ENCODE measurements around the gene G6PC3.
"Not testable (repeated sequence)": the region's sequence is repeated elsewhere in the genome, so short reads cannot be mapped to it uniquely, and the experiment has no call there.

The G6PC3 gene

GRCh38 chr17:44044071-44044470 lies 26.5 kb upstream of the G6PC3 start:
- TF ChIP-seq, protein P1, sequence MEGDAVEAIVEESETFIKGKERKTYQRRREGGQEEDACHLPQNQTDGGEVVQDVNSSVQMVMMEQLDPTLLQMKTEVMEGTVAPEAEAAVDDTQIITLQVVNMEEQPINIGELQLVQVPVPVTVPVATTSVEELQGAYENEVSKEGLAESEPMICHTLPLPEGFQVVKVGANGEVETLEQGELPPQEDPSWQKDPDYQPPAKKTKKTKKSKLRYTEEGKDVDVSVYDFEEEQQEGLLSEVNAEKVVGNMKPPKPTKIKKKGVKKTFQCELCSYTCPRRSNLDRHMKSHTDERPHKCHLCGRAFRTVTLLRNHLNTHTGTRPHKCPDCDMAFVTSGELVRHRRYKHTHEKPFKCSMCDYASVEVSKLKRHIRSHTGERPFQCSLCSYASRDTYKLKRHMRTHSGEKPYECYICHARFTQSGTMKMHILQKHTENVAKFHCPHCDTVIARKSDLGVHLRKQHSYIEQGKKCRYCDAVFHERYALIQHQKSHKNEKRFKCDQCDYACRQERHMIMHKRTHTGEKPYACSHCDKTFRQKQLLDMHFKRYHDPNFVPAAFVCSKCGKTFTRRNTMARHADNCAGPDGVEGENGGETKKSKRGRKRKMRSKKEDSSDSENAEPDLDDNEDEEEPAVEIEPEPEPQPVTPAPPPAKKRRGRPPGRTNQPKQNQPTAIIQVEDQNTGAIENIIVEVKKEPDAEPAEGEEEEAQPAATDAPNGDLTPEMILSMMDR (IDR thresholded peaks at IDR 0.05; ENCODE audit: low read depth, low read length, missing control alignments) = no peak
- H3K4me3 ChIP-seq (replicated peaks; ENCODE audit: low read depth, low read length) = no peak overlapping the region
- no peak for DNase-seq (ENCODE audit: extremely low read depth, low read depth)

DNA sequence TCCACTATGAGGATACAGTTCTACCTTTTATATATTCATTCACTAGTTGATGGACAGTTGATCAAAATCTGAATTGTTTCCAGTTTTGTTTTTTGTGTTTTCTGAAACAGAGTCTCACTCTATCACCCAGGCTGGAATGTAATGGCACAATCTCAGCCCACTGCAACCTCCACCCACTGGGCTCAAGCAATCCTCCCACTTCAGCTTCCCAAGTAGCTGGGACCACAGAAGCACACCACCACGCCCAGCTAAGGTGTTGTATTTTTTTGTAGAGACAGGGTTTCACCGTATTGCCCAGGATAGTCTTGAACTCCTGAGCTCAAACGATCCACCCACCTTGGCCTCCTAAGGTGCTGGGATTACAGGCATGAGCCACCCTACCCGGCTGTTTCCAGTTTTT lies 25.0 kb upstream of the G6PC3 start:
- TF ChIP-seq, protein P1 (IDR thresholded peaks at IDR 0.05; ENCODE audit: low read depth, low read length, missing control alignments) = no peak
- no peak for DNase-seq (ENCODE audit: extremely low read depth, low read depth)
- H3K4me3 ChIP-seq (replicated peaks; ENCODE audit: low read depth, low read length) = no peak overlapping the region

- not testable (repeated sequence) for H3K4me3 ChIP-seq (replicated peaks; ENCODE audit: low read depth, low read length); DNase-seq (ENCODE audit: extremely low read depth, low read depth)
Observed at GRCh38 chr17:44046893-44047292, 23.6 kb upstream of the G6PC3 start.

- TF ChIP-seq, protein P1 (IDR thresholded peaks at IDR 0.05; ENCODE audit: low read depth, low read length, missing control alignments) = no peak
- H3K4me3 ChIP-seq (replicated peaks; ENCODE audit: low read depth, low read length) = no peak overlapping the region
- no peak for DNase-seq (ENCODE audit: extremely low read depth, low read depth)
Observed at GRCh38 chr17:44049294-44050060, 21.1 kb upstream of the G6PC3 start.

GRCh38 chr17:44053125-44053872 lies 17.2 kb upstream of the G6PC3 start:
- H3K4me3 ChIP-seq (replicated peaks; ENCODE audit: low read depth, low read length) = no peak overlapping the region
- TF ChIP-seq, protein P1 (IDR thresholded peaks at IDR 0.05; ENCODE audit: low read depth, low read length, missing control alignments) = no peak
- no peak for DNase-seq (ENCODE audit: extremely low read depth, low read depth)

DNA sequence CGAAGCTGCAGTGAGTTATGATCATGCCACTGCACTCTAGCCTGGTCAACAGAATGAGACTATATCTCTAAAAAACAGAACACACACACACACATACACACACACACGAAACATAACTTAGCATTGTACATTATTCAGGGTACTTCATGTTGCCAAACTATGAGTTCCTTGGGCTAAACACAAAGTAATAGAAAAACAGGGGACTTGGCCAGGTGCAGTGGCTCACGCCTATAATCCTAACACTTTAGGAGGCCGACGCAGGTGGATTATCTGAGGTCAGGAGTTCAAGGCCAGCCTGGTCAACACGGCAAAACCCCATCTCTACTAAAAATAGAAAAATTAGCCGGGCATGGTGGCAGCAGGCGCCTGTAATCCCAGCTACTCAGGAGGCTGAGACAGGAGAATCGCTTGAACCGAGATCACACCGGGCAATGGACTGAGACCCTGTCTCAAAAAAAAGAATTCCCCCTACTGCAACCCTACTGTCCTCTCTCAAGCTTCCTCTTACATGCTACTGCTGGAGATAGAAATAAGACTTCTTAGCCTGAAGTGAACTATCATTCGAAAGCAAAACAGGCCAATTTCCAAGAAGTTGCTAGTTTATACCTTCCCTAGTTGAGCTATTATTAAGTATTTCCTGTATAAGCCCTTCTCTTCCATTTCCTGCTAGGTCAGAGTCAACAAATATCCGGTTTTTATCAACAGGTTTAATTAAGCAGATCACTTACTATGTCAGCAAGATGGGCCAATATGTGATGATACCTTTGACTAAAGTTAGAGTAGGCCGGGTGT lies 11.2 kb upstream of the G6PC3 start:
- DNase-seq (ENCODE audit: extremely low read depth, low read depth) = no peak
- TF ChIP-seq, protein P1 (IDR thresholded peaks at IDR 0.05; ENCODE audit: low read depth, low read length, missing control alignments) = no peak
- no peak overlapping the region for H3K4me3 ChIP-seq (replicated peaks; ENCODE audit: low read depth, low read length)

GRCh38 chr17:44061446-44061845 lies 9.1 kb upstream of the G6PC3 start:
- DNase-seq (ENCODE audit: extremely low read depth, low read depth) = no peak
- TF ChIP-seq, protein P1 (IDR thresholded peaks at IDR 0.05; ENCODE audit: low read depth, low read length, missing control alignments) = no peak
- H3K4me3 ChIP-seq (replicated peaks; ENCODE audit: low read depth, low read length) = no peak overlapping the region

Measured in HFF-Myc (cell line).